ENCODE results near the gene C9orf78.

GRCh38 chr9:129826344-129826743 lies 8.7 kb downstream of the C9orf78 start:
- TF ChIP-seq CTCF (IDR thresholded peaks at IDR 0.05; ENCODE audit: low read length): no peak
- TF ChIP-seq EZH2 (optimal IDR thresholded peaks at IDR 0.05; ENCODE audit: low read depth, low read length): no peak

All from MM.1S (cell line).